Mesodermal cell (in vitro differentiated cells): ENCODE results near the gene CHRNA10.

Experiments
- H3K27ac ChIP-seq: 2 replicates; pipeline ENCODE4 v1.7.0; 2013; ENCODE audit warnings: mild to moderate bottlenecking, low read depth, low read length, moderate library complexity; ENCODE audit not compliant: severe bottlenecking
- H3K36me3 ChIP-seq: 2 replicates; pipeline ENCODE4 v1.7.1; 2013; ENCODE audit warnings: mild to moderate bottlenecking, low read length, moderate library complexity; ENCODE audit not compliant: control insufficient read depth, insufficient read depth
- H3K4me1 ChIP-seq: one replicate; pipeline ENCODE4 v1.7.1; 2013; ENCODE audit warnings: mild to moderate bottlenecking, low read length; ENCODE audit not compliant: insufficient read depth, control insufficient read depth, poor library complexity, severe bottlenecking
- H3K4me3 ChIP-seq: 2 replicates; pipeline ENCODE4 v1.7.0; 2013; ENCODE audit warnings: low read length, control low read depth, mild to moderate bottlenecking; ENCODE audit not compliant: insufficient read depth, poor library complexity, severe bottlenecking; ENCODE audit errors: extremely low read depth
- H3K9me3 ChIP-seq: 2 replicates; pipeline ENCODE4 v1.7.1; 2013; ENCODE audit warnings: mild to moderate bottlenecking, low read length, moderate library complexity; ENCODE audit not compliant: control insufficient read depth
- WGBS, 2 experiments: methylation state at CpG; one replicate each; pipeline ENCODE4 v1.1.5; 2013; ENCODE audit warnings: missing lambda C conversion rate in 2 of 2; ENCODE audit not compliant: insufficient coverage in 2 of 2; 5-methylcytosine and 5-hydroxymethylcytosine counted together

Gene CHRNA10

DNA sequence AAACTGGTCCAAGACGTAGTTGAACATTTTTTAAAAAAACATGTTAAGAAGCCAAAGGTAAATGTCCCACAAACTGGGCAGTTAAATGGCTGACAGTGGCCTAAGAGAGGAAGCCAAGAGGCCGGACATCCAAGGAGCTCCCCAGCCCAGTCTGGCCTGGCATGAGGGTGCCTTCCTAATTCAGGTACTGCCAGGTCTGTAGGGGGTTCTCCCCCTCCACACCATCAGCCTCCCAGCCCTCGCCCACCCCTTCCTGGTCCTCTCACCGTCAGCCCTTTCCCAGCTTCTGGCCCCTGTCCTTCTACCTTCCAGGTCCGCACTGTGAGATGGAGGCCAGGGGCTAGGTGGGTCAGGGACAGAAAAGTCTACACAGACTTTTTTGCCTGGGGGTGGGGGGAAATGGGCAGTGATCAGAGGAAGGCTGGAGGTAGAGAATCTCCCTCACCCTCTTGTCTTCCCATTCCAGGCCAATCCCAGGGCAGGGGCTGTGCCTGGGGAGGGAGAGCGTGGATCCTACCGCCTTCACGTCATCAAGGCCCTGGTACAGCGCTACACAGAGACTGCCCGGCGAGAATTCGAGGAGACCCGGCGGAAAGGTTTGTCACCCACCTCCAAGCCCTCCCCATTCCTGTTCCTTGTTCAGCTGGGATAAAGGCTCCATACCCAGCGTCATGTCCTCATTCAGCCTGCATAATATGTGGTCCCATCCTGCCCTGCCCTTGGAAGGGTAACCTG, 35.4 kb downstream of the CHRNA10 start:
- H3K27ac ChIP-seq = no peak overlapping the region
- 97 to 98% methylated on average over 11 to 14 of the region's 15 CpGs for WGBS, 2 experiments
- H3K4me1 ChIP-seq = no peaks in the 10 kb centered on the region
- H3K36me3 ChIP-seq = no peaks in the 10 kb centered on the region
- no peak overlapping the region for H3K4me3 ChIP-seq
- H3K9me3 ChIP-seq = no peaks in the 10 kb centered on the region

DNA sequence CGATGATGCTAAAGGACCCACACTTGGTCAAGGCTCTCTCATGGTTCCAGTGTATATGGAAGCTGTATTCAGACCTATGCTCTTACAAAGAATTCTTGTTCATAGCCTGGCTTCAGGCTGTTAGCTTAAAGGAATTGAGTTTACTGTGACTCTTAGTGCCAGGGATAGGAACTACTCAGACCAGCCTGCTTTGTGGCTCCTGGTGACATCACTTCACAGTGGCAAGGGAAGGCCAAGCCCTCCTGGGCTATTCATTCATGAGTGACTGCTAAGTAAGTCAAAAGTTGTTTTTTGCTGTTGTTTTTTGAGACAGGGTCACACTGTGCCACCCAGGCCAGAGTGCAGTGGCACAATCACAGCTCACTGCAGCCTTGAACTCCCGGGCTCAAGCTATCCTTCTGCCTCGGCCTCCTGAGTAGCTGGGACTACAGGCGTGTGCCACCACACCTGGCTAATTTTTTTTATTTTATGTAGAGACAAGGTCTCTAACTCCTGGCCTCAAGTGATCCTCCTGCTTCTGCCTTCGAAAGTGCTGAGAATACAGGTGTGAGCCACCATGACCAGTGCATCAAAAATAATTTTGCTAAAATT, 39.0 kb downstream of the CHRNA10 start:
- 88 to 100% methylated on average over 4 of the region's 5 CpGs for WGBS, 2 experiments

DNA sequence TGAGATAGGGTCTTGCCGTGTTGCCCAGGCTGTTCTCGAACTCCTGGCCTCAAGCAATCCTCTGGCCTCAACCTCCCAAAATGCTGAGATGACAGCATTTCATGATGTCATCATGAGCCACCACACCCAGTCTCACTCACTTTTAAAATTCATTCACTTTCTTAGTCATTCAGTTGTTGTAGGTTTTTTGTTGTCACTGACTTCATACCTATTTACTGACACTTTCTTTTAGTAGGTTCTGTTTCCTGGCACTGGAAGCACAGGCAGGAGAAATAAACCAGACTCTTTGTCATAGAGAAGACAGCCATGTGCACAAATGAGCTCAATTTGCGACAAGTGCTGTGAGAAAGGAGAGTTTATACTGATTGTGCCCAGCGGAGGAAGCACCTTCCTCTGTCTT, 39.9 kb downstream of the CHRNA10 start:
- Histone ChIP-seq H3K4me1 (no peaks in the 10 kb centered on the region), H3K36me3 (no peaks in the 10 kb centered on the region), H3K27ac (no peak overlapping the region), H3K4me3 (no peak overlapping the region), H3K9me3 (no peaks in the 10 kb centered on the region)
- 91 to 94% methylated on average over 3 to 4 of the region's 4 CpGs for WGBS, 2 experiments

More for the DNA sequence above, 39.0 kb downstream of the CHRNA10 start:
- no peaks in the 10 kb centered on the region for H3K4me1 ChIP-seq
- no peak overlapping the region for H3K27ac ChIP-seq
- no peaks in the 10 kb centered on the region for H3K9me3 ChIP-seq
- H3K4me3 ChIP-seq = no peak overlapping the region
- no peaks in the 10 kb centered on the region for H3K36me3 ChIP-seq

DNA sequence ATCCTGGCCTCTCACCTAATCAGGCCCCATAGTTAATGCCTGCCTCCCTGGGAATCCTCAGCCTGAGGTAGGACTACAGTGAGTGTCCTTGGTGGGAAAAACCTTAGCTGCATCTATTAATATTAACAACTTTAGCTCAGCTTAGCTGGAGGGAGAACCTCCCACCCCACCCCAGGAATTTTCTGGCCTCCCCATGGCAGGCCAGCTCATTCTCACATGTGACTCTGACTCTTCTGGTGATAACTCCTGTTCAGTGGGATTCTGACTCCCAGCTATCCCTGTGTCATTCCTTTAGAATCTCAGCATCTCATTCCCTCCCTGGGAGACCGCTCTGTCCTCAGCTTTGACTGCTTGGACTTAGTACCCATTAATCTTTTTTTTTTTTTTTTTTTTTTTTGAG, 43.9 kb downstream of the CHRNA10 start:
- Histone ChIP-seq H3K4me3 (no peak overlapping the region), H3K27ac (no peak overlapping the region), H3K4me1 (no peaks in the 10 kb centered on the region), H3K9me3 (no peaks in the 10 kb centered on the region), H3K36me3 (no peaks in the 10 kb centered on the region)
- 100% methylated on average over 1 of the region's 1 CpG for WGBS, 2 experiments

DNA sequence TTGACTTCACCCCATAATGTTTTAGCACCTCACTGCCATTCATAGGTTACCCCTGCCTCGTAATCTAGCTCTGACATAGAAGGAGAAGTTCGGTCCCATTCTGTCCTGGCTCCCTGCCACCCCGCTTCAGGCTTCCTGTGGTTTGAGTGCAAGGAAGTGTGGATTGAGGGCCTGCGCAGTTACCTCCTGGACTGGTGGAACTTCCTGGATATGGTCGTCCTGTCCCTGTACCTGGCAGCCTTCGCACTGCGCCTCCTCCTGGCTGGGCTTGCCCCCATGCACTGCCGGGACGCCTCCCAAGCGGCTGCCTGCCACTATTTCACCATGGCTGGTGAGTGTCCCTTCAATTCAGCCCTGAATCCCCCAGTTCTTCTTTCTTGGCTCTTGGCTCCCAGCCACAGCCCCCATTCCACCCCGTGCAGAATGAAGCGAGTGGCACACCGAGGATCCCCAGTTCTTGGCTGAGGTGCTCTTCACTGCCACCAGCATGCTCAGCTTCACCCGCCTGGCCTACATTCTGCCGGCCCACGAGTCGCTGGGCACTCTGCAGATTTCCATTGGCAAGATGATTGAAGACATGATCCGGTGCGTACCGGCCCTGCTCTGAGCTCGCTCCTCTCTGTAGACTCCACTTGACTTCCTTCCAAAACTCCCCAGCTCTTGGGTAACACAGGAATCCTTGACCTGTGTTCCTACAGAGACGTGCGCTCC, 44.8 kb downstream of the CHRNA10 start:
- Histone ChIP-seq H3K27ac (no peak overlapping the region), H3K9me3 (no peaks in the 10 kb centered on the region), H3K4me1 (no peaks in the 10 kb centered on the region), H3K36me3 (no peaks in the 10 kb centered on the region), H3K4me3 (no peak overlapping the region)
- WGBS, 2 experiments = 88 to 94% methylated on average over 20 of the region's 23 CpGs

DNA sequence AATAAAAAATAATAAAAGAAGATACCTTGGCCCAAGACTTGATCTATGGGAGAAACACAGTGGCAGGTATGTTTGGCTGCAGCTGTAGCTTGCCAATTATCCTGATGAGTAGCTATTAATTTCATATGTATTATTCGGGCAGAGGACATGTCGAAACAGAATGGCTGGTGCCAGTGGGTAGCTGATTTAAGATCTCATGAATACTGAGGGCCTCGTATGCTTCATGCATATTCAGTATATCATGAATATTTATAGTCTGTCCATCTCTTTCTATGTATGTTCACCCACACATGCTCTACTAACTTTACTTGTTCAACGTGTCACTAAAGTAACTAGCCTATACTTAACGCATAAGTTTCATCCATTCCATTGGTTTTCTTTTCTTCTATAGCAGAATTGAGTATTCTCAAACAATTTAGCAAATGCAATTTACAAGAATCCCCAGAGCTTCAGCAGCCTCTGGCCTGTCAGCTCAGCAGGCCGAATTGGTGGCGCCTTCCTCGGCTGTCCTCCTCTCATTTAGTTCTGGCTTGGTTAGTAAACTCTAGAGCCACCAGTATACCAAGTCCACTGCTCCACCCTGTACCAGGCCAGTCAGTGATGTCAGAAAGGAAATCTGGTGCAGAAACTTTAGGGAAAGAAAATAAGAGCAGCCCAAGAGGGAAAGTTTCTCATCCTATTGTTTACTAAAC, 47.3 kb downstream of the CHRNA10 start:
- Histone ChIP-seq H3K4me3 (no peak overlapping the region), H3K27ac (no peak overlapping the region), H3K36me3 (no peaks in the 10 kb centered on the region), H3K9me3 (no peaks in the 10 kb centered on the region), H3K4me1 (no peaks in the 10 kb centered on the region)
- 57 to 61% methylated on average over 3 to 5 of the region's 8 CpGs for WGBS, 2 experiments

DNA sequence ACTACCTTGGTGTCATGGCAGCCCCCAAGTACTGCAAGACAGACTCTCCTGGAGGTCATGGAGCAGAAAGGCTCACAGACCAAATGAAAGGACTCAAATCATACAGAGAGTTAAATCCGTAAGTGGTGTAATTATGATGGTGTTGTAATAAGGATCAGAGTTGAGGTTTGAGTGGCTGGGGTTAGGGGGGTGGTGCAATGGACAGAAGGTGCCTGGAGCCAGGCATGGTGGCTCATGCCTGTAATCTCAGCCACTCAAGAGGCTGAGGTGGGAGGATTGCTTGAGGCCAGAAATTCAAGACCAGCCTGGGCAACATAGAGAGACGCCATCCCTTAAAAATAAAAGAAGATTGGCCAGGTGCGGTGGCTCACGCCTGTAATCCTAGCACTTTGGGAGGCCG, 48.1 kb downstream of the CHRNA10 start:
- 90 to 96% methylated on average over 4 of the region's 5 CpGs for WGBS, 2 experiments

DNA sequence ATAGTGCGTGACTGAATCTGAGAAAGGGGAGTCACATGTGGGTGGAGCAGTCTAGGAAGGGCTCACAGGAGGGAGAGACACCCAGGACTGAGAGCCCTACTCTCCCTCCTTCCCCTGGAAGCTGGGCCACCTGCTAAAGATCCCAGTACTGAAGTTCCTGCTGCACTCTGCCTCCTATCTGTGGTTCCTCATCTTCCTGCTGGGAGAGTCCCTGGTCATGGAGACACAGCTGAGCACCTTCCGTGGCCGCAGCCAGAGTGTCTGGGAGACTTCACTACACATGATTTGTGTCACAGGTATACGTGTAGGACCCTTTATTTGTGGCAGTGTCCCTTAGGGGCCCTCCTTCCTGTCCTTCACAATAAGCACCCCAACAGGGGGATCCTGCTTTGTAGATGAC, 48.7 kb downstream of the CHRNA10 start:
- no peaks in the 10 kb centered on the region for H3K9me3 ChIP-seq
- H3K4me1 ChIP-seq = no peaks in the 10 kb centered on the region
- no peak overlapping the region for H3K27ac ChIP-seq
- WGBS, 2 experiments = 83 to 85% methylated on average over 4 of the region's 4 CpGs
- no peak overlapping the region for H3K4me3 ChIP-seq
- H3K36me3 ChIP-seq = no peaks in the 10 kb centered on the region

More for the DNA sequence above, 48.1 kb downstream of the CHRNA10 start:
- H3K36me3 ChIP-seq = no peaks in the 10 kb centered on the region
- H3K27ac ChIP-seq = no peak overlapping the region
- no peak overlapping the region for H3K4me3 ChIP-seq
- H3K4me1 ChIP-seq = no peaks in the 10 kb centered on the region
- no peaks in the 10 kb centered on the region for H3K9me3 ChIP-seq

DNA sequence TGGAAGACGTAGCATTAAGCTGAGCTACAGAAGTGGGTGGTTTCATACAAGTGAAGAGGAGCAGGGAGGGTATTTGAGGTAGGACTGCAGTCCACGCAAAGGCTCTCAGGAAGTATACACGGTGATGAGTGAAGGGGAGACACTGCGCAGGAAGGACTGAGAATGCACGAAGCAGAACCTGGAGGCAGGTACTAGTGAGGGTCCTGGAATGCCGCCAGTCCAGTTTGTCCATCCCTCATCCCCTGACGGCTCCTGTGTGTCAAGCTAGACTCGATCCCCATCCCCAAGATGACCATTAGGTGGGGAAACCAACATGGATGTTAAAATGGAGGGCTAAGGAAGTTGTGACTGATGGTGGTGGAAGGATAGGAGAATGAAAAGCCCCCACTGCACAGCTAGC, 53.2 kb downstream of the CHRNA10 start:
- Histone ChIP-seq H3K36me3 (no peaks in the 10 kb centered on the region), H3K27ac (no peak overlapping the region), H3K4me3 (no peak overlapping the region), H3K9me3 (no peaks in the 10 kb centered on the region), H3K4me1 (peaks cover 18% of the 10 kb centered on the region)
- 90 to 92% methylated on average over 5 to 8 of the region's 8 CpGs for WGBS, 2 experiments

DNA sequence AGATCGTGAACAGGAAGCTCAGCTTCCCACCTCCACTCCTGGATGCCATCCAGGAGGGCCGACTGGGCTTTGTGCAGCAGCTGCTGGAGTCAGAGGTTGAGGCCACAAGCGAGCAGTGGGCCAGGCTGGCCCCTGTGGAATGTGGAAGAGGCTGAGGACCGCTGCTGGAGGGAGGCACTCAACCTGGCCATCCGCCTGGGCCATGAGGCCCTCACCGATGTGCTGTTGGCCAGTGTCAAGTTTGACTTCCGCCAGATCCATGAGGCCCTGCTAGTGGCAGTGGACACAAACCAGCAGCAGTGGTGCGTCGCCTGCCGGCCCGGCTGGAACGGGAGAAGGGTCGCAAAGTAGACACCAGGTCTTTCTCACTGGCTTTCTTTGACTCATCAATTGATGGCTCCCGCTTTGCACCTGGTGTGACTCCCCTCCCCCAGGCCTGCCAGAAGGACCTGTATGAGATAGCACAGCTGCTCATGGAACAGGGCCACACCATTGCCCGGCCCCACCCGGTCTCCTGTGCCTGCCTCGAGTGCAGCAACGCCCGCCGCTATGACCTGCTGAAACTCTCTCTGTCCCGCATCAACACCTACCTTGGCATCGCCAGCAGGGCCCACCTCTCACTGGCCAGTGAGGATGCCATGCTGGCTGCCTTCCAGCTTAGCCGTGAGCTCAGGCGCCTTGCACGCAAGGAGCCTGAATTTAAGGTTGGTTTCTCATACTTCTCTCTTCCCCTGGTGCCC, 54.3 kb downstream of the CHRNA10 start:
- no peaks in the 10 kb centered on the region for H3K36me3 ChIP-seq
- no peak overlapping the region for H3K4me3 ChIP-seq
- H3K4me1 ChIP-seq = peaks cover 18% of the 10 kb centered on the region
- H3K27ac ChIP-seq = no peak overlapping the region
- H3K9me3 ChIP-seq = no peaks in the 10 kb centered on the region
- 90 to 94% methylated on average over 21 to 24 of the region's 25 CpGs for WGBS, 2 experiments
